ENCODE data around the gene METRN. TPM values are rescaled to one million over a fixed set of nuclear protein-coding genes. Genes with fewer than 3 reads are reported as not detected.
A peak's percentile ranks its signal among the peaks of the same experiment; 100 is the strongest.

METRN gene
- total and polyA plus RNA-seq, 2 donors: 21.9 to 24.2 TPM

- Histone ChIP-seq H3K4me1 (ENCODE audit: control insufficient read depth in 2 of 2, insufficient read depth in 2 of 2, low read length in 2 of 2) (peaks cover 69 to 89% of the 10 kb centered on the region in 2 donors), H3K36me3 (ENCODE audit: control insufficient read depth in 2 of 2, insufficient read depth in 2 of 2, low read length in 1 of 2) (peaks cover 0 to 3% of the 10 kb centered on the region in 2 donors), H3K9me3 (ENCODE audit: control insufficient read depth in 2 of 2, insufficient read depth in 1 of 2, low read length in 1 of 2) (peaks cover 0 to 24% of the 10 kb centered on the region in 2 donors), H3K4me3 (ENCODE audit: low read length in 2 of 2) (peak overlapping the region in 1 of 2 donors; percentile 71), H3K27ac (ENCODE audit: low read depth in 1 of 2, low read length in 1 of 2) (peak overlapping the region in 1 of 2 donors; percentile 17), H3K27me3 (ENCODE audit: control insufficient read depth in 2 of 2, insufficient read depth in 1 of 2, low read length in 1 of 2) (peaks cover 0 to 31% of the 10 kb centered on the region in 2 donors)
- DNase-seq (ENCODE audit: low read depth in 6 of 9, low spot score in 9 of 9): no peak
- 91% methylated on average over 24 of the region's 24 CpGs for WGBS
These were observed 8.1 kb downstream of the METRN start for GRCh38 chr16:722835-723633.

GRCh38 chr16:723695-724094, 8.8 kb downstream of the METRN start:
- Histone ChIP-seq H3K27ac (ENCODE audit: low read depth in 1 of 2, low read length in 1 of 2) (peak overlapping the region in 1 of 2 donors; percentile 76), H3K4me3 (ENCODE audit: low read length in 2 of 2) (no peak overlapping the region), H3K27me3 (ENCODE audit: control insufficient read depth in 2 of 2, insufficient read depth in 1 of 2, low read length in 1 of 2) (peaks cover 4 to 36% of the 10 kb centered on the region in 2 donors), H3K36me3 (ENCODE audit: control insufficient read depth in 2 of 2, insufficient read depth in 2 of 2, low read length in 1 of 2) (peaks cover 0 to 3% of the 10 kb centered on the region in 2 donors), H3K4me1 (ENCODE audit: control insufficient read depth in 2 of 2, insufficient read depth in 2 of 2, low read length in 2 of 2) (peaks cover 62 to 86% of the 10 kb centered on the region in 2 donors), H3K9me3 (ENCODE audit: control insufficient read depth in 2 of 2, insufficient read depth in 1 of 2, low read length in 1 of 2) (peaks cover 0 to 24% of the 10 kb centered on the region in 2 donors)
- DNase-seq (ENCODE audit: low read depth in 6 of 9, low spot score in 9 of 9): no peak
- 95% methylated on average over 9 of the region's 9 CpGs for WGBS

DNA sequence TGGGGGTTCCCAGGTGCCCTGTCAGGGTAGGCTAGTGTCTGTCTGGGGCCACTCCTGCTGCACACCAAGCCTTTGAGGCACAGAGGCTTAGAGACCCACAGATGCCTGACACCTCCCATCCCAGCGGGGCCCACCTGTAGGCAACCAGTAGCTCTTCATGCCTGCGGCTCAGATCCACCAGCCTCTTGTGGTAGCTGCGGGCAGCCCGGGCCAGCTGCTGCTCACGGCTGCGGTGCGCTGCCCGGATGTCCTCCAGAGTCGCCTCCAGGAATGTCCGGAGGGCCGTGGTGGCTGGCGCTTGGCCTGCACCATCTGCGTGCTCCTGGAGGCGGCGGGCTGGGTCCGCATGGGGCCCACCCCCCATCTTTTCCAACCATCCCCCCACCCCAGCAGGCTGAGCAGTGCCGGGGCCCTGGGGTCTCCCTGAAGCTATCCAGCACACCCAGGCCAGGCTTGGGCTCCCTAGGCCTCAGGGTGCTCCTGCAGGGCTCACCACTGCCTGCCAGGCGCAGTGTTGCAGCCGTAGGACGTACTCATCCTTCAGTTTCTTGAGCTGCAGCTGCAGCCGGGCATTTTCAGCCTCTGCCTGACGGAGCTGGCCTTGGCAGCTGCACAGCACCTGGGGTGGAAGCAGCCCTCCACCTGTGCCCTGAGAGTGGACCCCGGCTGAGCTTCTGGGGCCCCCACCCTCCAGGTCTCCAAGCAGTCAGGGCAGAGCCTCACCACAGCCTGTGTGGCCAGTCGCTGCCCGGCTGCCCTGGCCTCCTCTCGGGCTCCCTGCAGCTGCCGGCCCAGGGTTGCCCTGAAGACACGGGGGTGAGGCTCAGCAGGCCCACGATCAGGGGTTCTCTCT, 9.5 kb downstream of the METRN start:
- peaks cover 0 to 9% of the 10 kb centered on the region in 2 donors for H3K36me3 ChIP-seq (ENCODE audit: control insufficient read depth in 2 of 2, insufficient read depth in 2 of 2, low read length in 1 of 2)
- H3K27ac ChIP-seq (ENCODE audit: low read depth in 1 of 2, low read length in 1 of 2): peak overlapping the region in 1 of 2 donors; percentile 76
- peaks cover 4 to 44% of the 10 kb centered on the region in 2 donors for H3K27me3 ChIP-seq (ENCODE audit: control insufficient read depth in 2 of 2, insufficient read depth in 1 of 2, low read length in 1 of 2)
- peak in 2 of 9 donors; percentile 51 to 75 for DNase-seq (ENCODE audit: low read depth in 6 of 9, low spot score in 9 of 9)
- H3K9me3 ChIP-seq (ENCODE audit: control insufficient read depth in 2 of 2, insufficient read depth in 1 of 2, low read length in 1 of 2): peaks cover 0 to 24% of the 10 kb centered on the region in 2 donors
- H3K4me3 ChIP-seq (ENCODE audit: low read length in 2 of 2): no peak overlapping the region
- peaks cover 55 to 79% of the 10 kb centered on the region in 2 donors for H3K4me1 ChIP-seq (ENCODE audit: control insufficient read depth in 2 of 2, insufficient read depth in 2 of 2, low read length in 2 of 2)
- 63% methylated on average over 29 of the region's 29 CpGs for WGBS

- H3K9me3 ChIP-seq (ENCODE audit: control insufficient read depth in 2 of 2, insufficient read depth in 1 of 2, low read length in 1 of 2): peaks cover 0 to 28% of the 10 kb centered on the region in 2 donors
- H3K4me3 ChIP-seq (ENCODE audit: low read length in 2 of 2): no peak overlapping the region
- peaks cover 50 to 73% of the 10 kb centered on the region in 2 donors for H3K4me1 ChIP-seq (ENCODE audit: control insufficient read depth in 2 of 2, insufficient read depth in 2 of 2, low read length in 2 of 2)
- 94% methylated on average over 7 of the region's 7 CpGs for WGBS
- no peak for DNase-seq (ENCODE audit: low read depth in 6 of 9, low spot score in 9 of 9)
- H3K27me3 ChIP-seq (ENCODE audit: control insufficient read depth in 2 of 2, insufficient read depth in 1 of 2, low read length in 1 of 2): peaks cover 4 to 47% of the 10 kb centered on the region in 2 donors
- H3K36me3 ChIP-seq (ENCODE audit: control insufficient read depth in 2 of 2, insufficient read depth in 2 of 2, low read length in 1 of 2): peaks cover under 1 to 15% of the 10 kb centered on the region in 2 donors
- H3K27ac ChIP-seq (ENCODE audit: low read depth in 1 of 2, low read length in 1 of 2): peak overlapping the region in 1 of 2 donors; percentile 76
These were observed 10.1 kb downstream of the METRN start for GRCh38 chr16:725041-725376.

DNA sequence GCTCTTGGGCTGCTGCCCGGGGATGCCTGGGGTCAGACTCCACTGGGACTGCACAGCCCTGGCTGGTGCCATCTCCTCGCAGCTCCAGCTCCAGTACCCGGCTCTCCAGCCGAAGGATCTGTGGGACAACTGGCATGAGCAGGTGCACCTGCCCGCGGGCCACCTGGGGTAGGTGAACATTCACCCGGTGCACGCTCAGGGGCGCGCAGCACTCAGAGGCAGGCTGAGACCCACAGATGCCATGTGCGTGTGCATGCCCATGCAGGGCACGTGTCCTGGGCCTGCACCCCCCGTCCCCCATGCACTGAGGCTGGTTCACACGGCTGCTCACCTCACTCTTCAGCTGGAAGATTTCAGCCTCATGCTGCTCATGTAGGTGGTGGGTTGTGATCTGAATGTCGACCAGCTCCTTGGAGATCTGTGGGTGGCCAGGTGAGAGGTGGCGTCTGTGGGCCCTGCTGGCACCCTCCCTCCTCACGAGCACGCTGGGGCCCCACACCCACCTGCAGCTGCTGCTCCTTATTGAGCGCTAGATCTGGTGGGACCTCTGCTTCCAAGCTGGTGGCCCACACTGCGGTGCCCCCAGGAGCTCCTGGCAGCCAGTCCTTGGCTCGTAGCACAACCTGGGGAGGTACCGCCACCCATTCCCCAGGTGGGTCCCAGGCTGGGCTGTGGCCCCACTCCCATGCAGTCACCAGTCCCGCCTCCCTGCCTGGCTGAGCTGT, 10.7 kb downstream of the METRN start:
- peak overlapping the region; percentile 4 to 14 for H3K27ac ChIP-seq (ENCODE audit: low read depth in 1 of 2, low read length in 1 of 2)
- peak in 1 of 9 donors; percentile 59 for DNase-seq (ENCODE audit: low read depth in 6 of 9, low spot score in 9 of 9)
- H3K4me3 ChIP-seq (ENCODE audit: low read length in 2 of 2): no peak overlapping the region
- WGBS: 69% methylated on average over 23 of the region's 23 CpGs
- H3K4me1 ChIP-seq (ENCODE audit: control insufficient read depth in 2 of 2, insufficient read depth in 2 of 2, low read length in 2 of 2): peaks cover 49 to 67% of the 10 kb centered on the region in 2 donors
- H3K9me3 ChIP-seq (ENCODE audit: control insufficient read depth in 2 of 2, insufficient read depth in 1 of 2, low read length in 1 of 2): peaks cover 0 to 30% of the 10 kb centered on the region in 2 donors
- H3K27me3 ChIP-seq (ENCODE audit: control insufficient read depth in 2 of 2, insufficient read depth in 1 of 2, low read length in 1 of 2): peaks cover 4 to 47% of the 10 kb centered on the region in 2 donors
- H3K36me3 ChIP-seq (ENCODE audit: control insufficient read depth in 2 of 2, insufficient read depth in 2 of 2, low read length in 1 of 2): peaks cover 5 to 21% of the 10 kb centered on the region in 2 donors

DNA sequence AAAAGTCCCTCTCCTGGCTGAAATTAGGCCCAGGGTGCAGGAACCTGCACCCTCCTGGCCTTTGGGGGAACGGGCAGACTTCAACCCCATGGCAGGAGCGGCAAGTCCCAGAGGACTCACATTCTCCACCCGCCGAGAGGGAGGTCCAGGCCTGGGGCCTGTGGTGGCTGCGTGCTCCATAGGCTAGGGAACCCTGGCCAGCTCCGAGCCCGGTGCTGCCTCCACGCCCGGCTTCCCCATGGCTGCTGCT, 11.2 kb downstream of the METRN start:
- 62% methylated on average over 9 of the region's 9 CpGs for WGBS
- peaks cover 4 to 47% of the 10 kb centered on the region in 2 donors for H3K27me3 ChIP-seq (ENCODE audit: control insufficient read depth in 2 of 2, insufficient read depth in 1 of 2, low read length in 1 of 2)
- H3K4me1 ChIP-seq (ENCODE audit: control insufficient read depth in 2 of 2, insufficient read depth in 2 of 2, low read length in 2 of 2): peaks cover 49 to 68% of the 10 kb centered on the region in 2 donors
- DNase-seq (ENCODE audit: low read depth in 6 of 9, low spot score in 9 of 9): no peak
- peaks cover 0 to 28% of the 10 kb centered on the region in 2 donors for H3K9me3 ChIP-seq (ENCODE audit: control insufficient read depth in 2 of 2, insufficient read depth in 1 of 2, low read length in 1 of 2)
- peaks cover 5 to 26% of the 10 kb centered on the region in 2 donors for H3K36me3 ChIP-seq (ENCODE audit: control insufficient read depth in 2 of 2, insufficient read depth in 2 of 2, low read length in 1 of 2)
- no peak overlapping the region for H3K4me3 ChIP-seq (ENCODE audit: low read length in 2 of 2)
- H3K27ac ChIP-seq (ENCODE audit: low read depth in 1 of 2, low read length in 1 of 2): peak overlapping the region in 1 of 2 donors; percentile 14

- H3K36me3 ChIP-seq (ENCODE audit: control insufficient read depth in 2 of 2, insufficient read depth in 2 of 2, low read length in 1 of 2): peaks cover 5 to 31% of the 10 kb centered on the region in 2 donors
- H3K27me3 ChIP-seq (ENCODE audit: control insufficient read depth in 2 of 2, insufficient read depth in 1 of 2, low read length in 1 of 2): peaks cover 4 to 47% of the 10 kb centered on the region in 2 donors
- WGBS: 6% methylated on average over 85 of the region's 88 CpGs
- H3K9me3 ChIP-seq (ENCODE audit: control insufficient read depth in 2 of 2, insufficient read depth in 1 of 2, low read length in 1 of 2): peaks cover 0 to 25% of the 10 kb centered on the region in 2 donors
- H3K4me3 ChIP-seq (ENCODE audit: low read length in 2 of 2): peak within 1 kb of the TSS; percentile 49 to 67
- H3K4me1 ChIP-seq (ENCODE audit: control insufficient read depth in 2 of 2, insufficient read depth in 2 of 2, low read length in 2 of 2): peaks cover 48 to 70% of the 10 kb centered on the region in 2 donors
- peak within 1 kb of the TSS; percentile 14 to 36 for H3K27ac ChIP-seq (ENCODE audit: low read depth in 1 of 2, low read length in 1 of 2)
- DNase-seq (ENCODE audit: low read depth in 6 of 9, low spot score in 9 of 9): peak in 4 of 9 donors; percentile 53 to 77 (median 60)
These were observed 11.7 kb downstream of the METRN start, which contains the start of the genes CCDC78 and HAGHL for GRCh38 chr16:726438-727290. CCDC78 (minus strand) TSS chr16:726443; CDS start chr16:726367, 76 bp downstream. HAGHL (plus strand) TSS chr16:727106; CDS start chr16:727510, 404 bp downstream.

All from thymus (tissue), 11 donors.